ENCODE measurements around the gene IRF7.
"Not testable (repeated sequence)": the region's sequence is repeated elsewhere in the genome, so short reads cannot be mapped to it uniquely, and the experiment has no call there.

DNA sequence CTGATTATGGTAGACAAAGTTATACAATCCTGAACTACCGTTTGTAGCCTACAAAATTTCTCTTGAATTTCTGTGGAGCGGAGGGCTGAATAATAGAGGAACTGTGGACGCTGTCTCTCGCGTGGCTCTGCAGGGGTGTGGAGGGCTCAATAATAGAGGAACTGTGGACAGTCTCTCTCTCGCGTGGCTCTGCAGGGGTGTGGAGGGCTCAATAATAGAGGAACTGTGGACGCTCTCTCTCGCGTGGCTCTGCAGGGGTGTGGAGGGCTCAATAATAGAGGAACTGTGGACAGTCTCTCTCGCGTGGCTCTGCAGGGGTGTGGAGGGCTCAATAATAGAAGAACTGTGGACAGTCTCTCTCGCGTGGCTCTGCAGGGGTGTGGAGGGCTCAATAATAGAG, 37.4 kb upstream of the IRF7 start:
- TF ChIP-seq, protein P1, sequence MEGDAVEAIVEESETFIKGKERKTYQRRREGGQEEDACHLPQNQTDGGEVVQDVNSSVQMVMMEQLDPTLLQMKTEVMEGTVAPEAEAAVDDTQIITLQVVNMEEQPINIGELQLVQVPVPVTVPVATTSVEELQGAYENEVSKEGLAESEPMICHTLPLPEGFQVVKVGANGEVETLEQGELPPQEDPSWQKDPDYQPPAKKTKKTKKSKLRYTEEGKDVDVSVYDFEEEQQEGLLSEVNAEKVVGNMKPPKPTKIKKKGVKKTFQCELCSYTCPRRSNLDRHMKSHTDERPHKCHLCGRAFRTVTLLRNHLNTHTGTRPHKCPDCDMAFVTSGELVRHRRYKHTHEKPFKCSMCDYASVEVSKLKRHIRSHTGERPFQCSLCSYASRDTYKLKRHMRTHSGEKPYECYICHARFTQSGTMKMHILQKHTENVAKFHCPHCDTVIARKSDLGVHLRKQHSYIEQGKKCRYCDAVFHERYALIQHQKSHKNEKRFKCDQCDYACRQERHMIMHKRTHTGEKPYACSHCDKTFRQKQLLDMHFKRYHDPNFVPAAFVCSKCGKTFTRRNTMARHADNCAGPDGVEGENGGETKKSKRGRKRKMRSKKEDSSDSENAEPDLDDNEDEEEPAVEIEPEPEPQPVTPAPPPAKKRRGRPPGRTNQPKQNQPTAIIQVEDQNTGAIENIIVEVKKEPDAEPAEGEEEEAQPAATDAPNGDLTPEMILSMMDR (conservative IDR thresholded peaks at IDR 0.05; ENCODE audit: low read depth, low read length) = not testable (repeated sequence)
- TF ChIP-seq EZH2 (IDR thresholded peaks at IDR 0.05; ENCODE audit: borderline replicate concordance, low read depth, low read length, poor library complexity, severe bottlenecking) = not testable (repeated sequence)

Data from A673 (cell line).